Trophoblast cell (in vitro differentiated cells and primary cell): ENCODE measurements around the gene STEEP1.
"Not testable (repeated sequence)": the region's sequence is repeated elsewhere in the genome, so short reads cannot be mapped to it uniquely, and the experiment has no call there.

ENCODE experiments used
- DNase-seq, 2 donors: peaks; one replicate each; pipeline ENCODE4 v3.0.0-alpha.2; 2016
- H2AFZ ChIP-seq: 2 replicates; pipeline ENCODE4 v1.6.1; 2013; ENCODE audit warnings: low read length, moderate library complexity, mild to moderate bottlenecking; ENCODE audit not compliant: insufficient read depth, poor library complexity
- H2AK5ac ChIP-seq: 2 replicates; pipeline ENCODE4 v1.6.1; 2013; ENCODE audit warnings: mild to moderate bottlenecking, low read length
- H2BK120ac ChIP-seq: 2 replicates; pipeline ENCODE4 v1.6.1; 2013; ENCODE audit warnings: low read length, mild to moderate bottlenecking, moderate library complexity; ENCODE audit not compliant: insufficient read depth, poor library complexity
- H2BK12ac ChIP-seq: 2 replicates; pipeline ENCODE4 v1.6.1; 2013; ENCODE audit warnings: mild to moderate bottlenecking, low read length, moderate library complexity
- H2BK5ac ChIP-seq: 2 replicates; pipeline ENCODE4 v1.6.1; 2013; ENCODE audit warnings: low read length, low read depth, moderate library complexity, mild to moderate bottlenecking; ENCODE audit not compliant: poor library complexity
- H3K14ac ChIP-seq: 2 replicates; pipeline ENCODE4 v1.6.1; 2013; ENCODE audit warnings: mild to moderate bottlenecking, low read length
- H3K18ac ChIP-seq: 2 replicates; pipeline ENCODE4 v1.6.1; 2013; ENCODE audit warnings: mild to moderate bottlenecking, low read length
- H3K23ac ChIP-seq: 2 replicates; pipeline ENCODE4 v1.6.1; 2013; ENCODE audit warnings: low read length
- H3K27ac ChIP-seq: 2 replicates; pipeline ENCODE4 v1.5.1; 2013; ENCODE audit warnings: low read depth, mild to moderate bottlenecking, inconsistent platforms, low read length, moderate library complexity
- H3K27me3 ChIP-seq: 2 replicates; pipeline ENCODE4 v1.6.1; 2013; ENCODE audit warnings: inconsistent platforms, mild to moderate bottlenecking, low read length, moderate library complexity; ENCODE audit not compliant: insufficient read depth
- H3K36me3 ChIP-seq, 2 experiments: 1 replicate in 1 of 2; 2 replicates in 1 of 2; pipeline ENCODE4 v1.6.1; 2013; ENCODE audit warnings: low read length in 2 of 2, mild to moderate bottlenecking in 2 of 2, moderate library complexity in 1 of 2; ENCODE audit not compliant: insufficient read depth in 2 of 2, control insufficient read depth in 1 of 2
- H3K4ac ChIP-seq: 2 replicates; pipeline ENCODE4 v1.6.1; 2013; ENCODE audit warnings: low read depth, mild to moderate bottlenecking, low read length, moderate library complexity
- H3K4me1 ChIP-seq, 2 experiments: 1 replicate in 1 of 2; 2 replicates in 1 of 2; pipeline ENCODE4 v1.6.1; 2013; ENCODE audit warnings: low read length in 2 of 2, mild to moderate bottlenecking in 2 of 2, moderate library complexity in 1 of 2; ENCODE audit not compliant: insufficient read depth in 2 of 2, control insufficient read depth in 1 of 2
- H3K4me2 ChIP-seq: 2 replicates; pipeline ENCODE4 v1.6.1; 2013; ENCODE audit warnings: inconsistent platforms, mild to moderate bottlenecking, low read length, moderate library complexity
- H3K4me3 ChIP-seq: 2 replicates; pipeline ENCODE4 v1.5.1; 2013; ENCODE audit warnings: mild to moderate bottlenecking, low read depth, low read length, inconsistent platforms
- H3K79me1 ChIP-seq: one replicate; pipeline ENCODE4 v1.6.1; 2013; ENCODE audit warnings: low read length
- H3K79me2 ChIP-seq: 2 replicates; pipeline ENCODE4 v1.6.1; 2013; ENCODE audit warnings: low read length, mild to moderate bottlenecking; ENCODE audit not compliant: control insufficient read depth, insufficient read depth, poor library complexity
- H3K9ac ChIP-seq: 2 replicates; pipeline ENCODE4 v1.6.1; 2013; ENCODE audit warnings: mild to moderate bottlenecking, low read length
- H3K9me3 ChIP-seq: 2 replicates; pipeline ENCODE4 v1.6.1; 2013; ENCODE audit warnings: low read depth, mild to moderate bottlenecking, control low read depth, inconsistent platforms, low read length; ENCODE audit not compliant: insufficient read depth
- H4K12ac ChIP-seq: 2 replicates; pipeline ENCODE4 v1.6.1; 2013; ENCODE audit warnings: low read depth, mild to moderate bottlenecking, low read length, moderate library complexity
- H4K8ac ChIP-seq: 2 replicates; pipeline ENCODE4 v1.6.1; 2013; ENCODE audit warnings: low read depth, mild to moderate bottlenecking, low read length, moderate library complexity
- H4K91ac ChIP-seq: one replicate; pipeline ENCODE4 v1.6.1; 2013; ENCODE audit warnings: low read depth, mild to moderate bottlenecking, low read length, moderate library complexity
- WGBS: extraction: QIAGEN DNeasy Blood & Tissue Kit; methylation state at CpG from one replicate; pipeline ENCODE4 v1.1.7; 2013; ENCODE audit warnings: missing lambda C conversion rate; ENCODE audit not compliant: insufficient read length, insufficient coverage; ENCODE audit errors: extremely low coverage; 5-methylcytosine and 5-hydroxymethylcytosine counted together

Gene STEEP1

DNA sequence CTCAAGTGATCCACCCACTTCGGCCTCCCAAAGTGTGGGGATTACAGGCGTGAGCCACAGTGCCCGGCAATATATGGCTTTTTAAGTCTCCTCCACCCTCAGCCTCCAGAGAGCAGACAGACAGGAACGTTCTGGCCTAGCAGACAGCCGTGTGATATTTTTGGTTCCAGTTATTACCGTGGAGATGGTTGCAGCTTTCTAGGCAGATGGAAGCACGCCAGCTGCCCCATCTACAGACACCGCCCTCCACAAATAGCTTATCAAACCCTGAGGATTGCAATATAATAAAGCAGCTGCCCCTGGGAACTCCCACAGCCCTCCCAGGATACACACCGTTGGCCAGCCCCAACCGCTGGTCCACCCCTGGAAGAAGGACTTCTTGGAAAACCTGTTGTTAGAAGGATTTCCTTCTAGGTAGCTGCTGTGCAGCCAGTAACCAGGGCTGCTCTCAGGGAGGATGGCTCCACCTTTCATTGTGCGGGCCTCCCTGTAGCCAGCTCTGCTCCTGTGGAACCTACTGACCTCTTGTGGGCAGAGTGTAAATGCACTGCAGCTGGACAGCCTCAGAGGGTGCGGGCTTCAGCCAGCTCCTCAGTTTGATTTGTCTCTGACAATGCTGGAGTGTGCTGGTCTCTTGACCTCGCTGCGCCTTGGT lies 52.9 kb downstream of the STEEP1 start:
- no peak overlapping the region for H2BK12ac ChIP-seq
- no peak overlapping the region for H3K4me2 ChIP-seq
- H2AFZ ChIP-seq = no peak overlapping the region
- H3K9me3 ChIP-seq = no peaks in the 10 kb centered on the region
- H4K91ac ChIP-seq = no peak overlapping the region
- no peaks in the 10 kb centered on the region for H3K79me2 ChIP-seq
- H2BK120ac ChIP-seq = no peak overlapping the region
- WGBS = no CpG with 5 or more reads among the region's 14 CpGs
- H3K27me3 ChIP-seq = no peaks in the 10 kb centered on the region
- DNase-seq = peak; percentile 55 to 77
- no peak overlapping the region for H3K4me3 ChIP-seq
- no peak overlapping the region for H3K14ac ChIP-seq
- H3K23ac ChIP-seq = no peak overlapping the region
- H4K8ac ChIP-seq = no peak overlapping the region
- no peak overlapping the region for H2BK5ac ChIP-seq
- no peaks in the 10 kb centered on the region for H3K4me1 ChIP-seq
- no peak overlapping the region for H3K9ac ChIP-seq
- H4K12ac ChIP-seq = no peak overlapping the region
- H3K18ac ChIP-seq = no peak overlapping the region
- H2AK5ac ChIP-seq = no peak overlapping the region
- H3K4ac ChIP-seq = no peak overlapping the region
- no peak overlapping the region for H3K27ac ChIP-seq
- no peaks in the 10 kb centered on the region for H3K79me1 ChIP-seq
- H3K36me3 ChIP-seq = no peaks in the 10 kb centered on the region

DNA sequence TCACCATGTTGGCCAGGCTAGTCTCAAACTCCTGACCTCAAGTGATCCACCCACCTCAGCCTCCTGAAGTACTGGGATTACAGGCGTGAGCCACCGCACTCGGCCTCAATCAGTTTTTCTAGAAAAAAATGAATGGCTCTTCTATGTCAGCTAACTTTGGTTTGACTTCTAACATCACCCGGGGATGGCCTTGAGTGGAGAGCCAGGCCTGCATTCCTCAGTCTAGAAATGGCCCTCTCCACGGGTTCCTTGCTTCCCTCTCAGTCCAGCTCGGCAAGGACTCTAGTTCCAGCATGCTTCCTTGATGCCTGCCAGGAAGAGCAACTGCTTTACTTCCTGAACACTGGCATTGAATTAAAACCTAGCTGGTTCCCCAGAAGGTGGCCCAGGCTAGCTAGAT lies 58.0 kb downstream of the STEEP1 start:
- Histone ChIP-seq H3K79me2 (no peaks in the 10 kb centered on the region), H3K27ac (no peak overlapping the region), H3K23ac (no peak overlapping the region), H3K4me2 (no peak overlapping the region), H2AFZ (no peak overlapping the region), H3K4me1 (peaks cover 5 to 11% of the 10 kb centered on the region in 2 experiments), H4K91ac (no peak overlapping the region), H4K8ac (no peak overlapping the region), H2BK5ac (no peak overlapping the region), H3K9me3 (no peaks in the 10 kb centered on the region), H3K79me1 (no peaks in the 10 kb centered on the region), H3K36me3 (no peaks in the 10 kb centered on the region), H3K4me3 (no peak overlapping the region), H3K4ac (no peak overlapping the region), H2BK120ac (no peak overlapping the region), H4K12ac (no peak overlapping the region), H2AK5ac (no peak overlapping the region), H3K18ac (no peak overlapping the region), H3K9ac (no peak overlapping the region), H2BK12ac (no peak overlapping the region), H3K27me3 (no peaks in the 10 kb centered on the region), H3K14ac (no peak overlapping the region)
- no CpG with 5 or more reads among the region's 6 CpGs for WGBS
- DNase-seq = no peak

DNA sequence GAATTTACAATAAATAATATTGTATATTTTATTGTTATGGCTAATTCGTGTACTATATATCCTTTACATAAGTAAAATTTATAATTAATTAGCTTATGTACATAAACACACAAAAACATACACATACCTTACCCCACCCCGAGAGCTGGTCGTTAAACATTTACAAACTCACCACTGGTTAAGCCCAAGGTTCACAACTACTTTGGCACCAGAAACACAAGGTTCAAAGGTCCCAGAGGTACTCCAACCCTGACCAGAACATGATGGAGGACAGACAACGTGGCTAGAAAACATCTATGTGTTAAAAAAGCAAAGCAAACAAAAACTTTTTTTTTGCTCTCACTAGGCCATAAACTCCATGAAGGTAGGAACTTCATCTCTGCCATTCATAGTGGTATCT lies 59.3 kb downstream of the STEEP1 start:
- Histone ChIP-seq H3K79me2 (no peaks in the 10 kb centered on the region), H4K91ac (no peak overlapping the region), H3K79me1 (no peaks in the 10 kb centered on the region), H3K4me3 (no peak overlapping the region), H3K27ac (no peak overlapping the region), H2AFZ (no peak overlapping the region), H3K4ac (no peak overlapping the region), H3K18ac (no peak overlapping the region), H3K4me2 (no peak overlapping the region), H3K4me1 (peaks cover 5 to 16% of the 10 kb centered on the region in 2 experiments), H3K23ac (no peak overlapping the region), H3K9ac (no peak overlapping the region), H2BK12ac (no peak overlapping the region), H2BK5ac (no peak overlapping the region), H4K12ac (no peak overlapping the region), H3K14ac (no peak overlapping the region), H3K27me3 (no peaks in the 10 kb centered on the region), H2BK120ac (no peak overlapping the region), H4K8ac (no peak overlapping the region), H3K36me3 (no peaks in the 10 kb centered on the region), H2AK5ac (no peak overlapping the region), H3K9me3 (no peaks in the 10 kb centered on the region)
- no peak for DNase-seq
- no CpG with 5 or more reads among the region's 4 CpGs for WGBS

DNA sequence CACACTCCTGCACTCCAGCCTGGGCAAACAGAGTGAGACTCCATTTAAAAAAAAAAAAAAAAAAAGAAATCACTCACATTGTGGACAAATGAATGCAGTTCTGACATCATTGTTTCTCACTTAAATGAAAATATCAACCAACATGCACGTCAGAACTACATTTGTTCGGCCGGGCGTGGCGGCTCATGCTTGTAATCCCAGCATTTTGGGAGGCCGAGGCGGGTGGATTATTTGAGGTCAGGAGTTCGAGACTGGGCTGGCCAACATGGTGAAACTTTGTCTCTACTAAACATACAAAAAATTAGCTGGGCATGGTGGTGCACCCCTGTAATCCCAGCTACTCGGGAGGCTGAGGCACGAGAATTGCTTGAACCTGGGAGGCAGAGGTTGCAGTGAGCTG lies 60.1 kb downstream of the STEEP1 start:
- H3K4ac ChIP-seq, H2BK5ac ChIP-seq, H2BK12ac ChIP-seq, H3K9me3 ChIP-seq, H4K12ac ChIP-seq, H3K4me2 ChIP-seq, H4K8ac ChIP-seq, H3K9ac ChIP-seq, H2AFZ ChIP-seq, H3K18ac ChIP-seq, H3K79me2 ChIP-seq, H3K27me3 ChIP-seq, H2AK5ac ChIP-seq, H3K14ac ChIP-seq, H4K91ac ChIP-seq, H3K27ac ChIP-seq, H3K79me1 ChIP-seq, DNase-seq, H3K36me3 ChIP-seq, H3K4me3 ChIP-seq, H3K23ac ChIP-seq, H2BK120ac ChIP-seq: not testable (repeated sequence)
- no CpG with 5 or more reads among the region's 10 CpGs for WGBS
- H3K4me1 ChIP-seq = peaks cover 5 to 16% of the 10 kb centered on the region in 2 experiments
